CD4-positive, alpha-beta T cell treated with Interleukin-6 for 4 hours (primary cell): ENCODE results near the gene PRSS22.
A peak's percentile ranks its signal among the peaks of the same experiment; 100 is the strongest.

ENCODE experiments used
- DNase-seq: peaks from one replicate; pipeline ENCODE4 v3.0.0-alpha.2; 2020; ENCODE audit warnings: mixed read lengths

The PRSS22 gene

GRCh38 chr16:2879854-2880508 is 22.0 kb upstream of the PRSS22 start:
- no peak for DNase-seq

GRCh38 chr16:2874912-2875362 is 17.0 kb upstream of the PRSS22 start:
- peak; percentile 76 for DNase-seq

- no peak for DNase-seq
Observed at GRCh38 chr16:2874032-2874911, 16.3 kb upstream of the PRSS22 start.

GRCh38 chr16:2871926-2872325 is 14.0 kb upstream of the PRSS22 start:
- no peak for DNase-seq

GRCh38 chr16:2867987-2868789 is 10.2 kb upstream of the PRSS22 start:
- DNase-seq = peak; percentile 94

- DNase-seq = no peak
Observed at GRCh38 chr16:2867661-2867986, 9.7 kb upstream of the PRSS22 start.

GRCh38 chr16:2866431-2866830 is 8.5 kb upstream of the PRSS22 start:
- no peak for DNase-seq

- DNase-seq = no peak
Observed at GRCh38 chr16:2865651-2866050, 7.7 kb upstream of the PRSS22 start.

GRCh38 chr16:2860826-2861567 is 3.0 kb upstream of the PRSS22 start:
- no peak for DNase-seq

- DNase-seq = no peak
Observed at GRCh38 chr16:2859686-2860265, 1.8 kb upstream of the PRSS22 start.

- peak; percentile 15 for DNase-seq
Observed at GRCh38 chr16:2858245-2859025, 465 bp upstream of the PRSS22 start.

GRCh38 chr16:2856686-2857450 is 1.1 kb downstream of the PRSS22 start:
- DNase-seq = no peak

GRCh38 chr16:2856061-2856670 is 1.8 kb downstream of the PRSS22 start:
- no peak for DNase-seq

- no peak for DNase-seq
Observed at GRCh38 chr16:2855536-2855935, 2.4 kb downstream of the PRSS22 start.

GRCh38 chr16:2854700-2855309 is 3.2 kb downstream of the PRSS22 start:
- no peak for DNase-seq

- DNase-seq = no peak
Observed at GRCh38 chr16:2853531-2854073, 4.4 kb downstream of the PRSS22 start.

- no peak for DNase-seq
Observed at GRCh38 chr16:2852731-2853507, 5.1 kb downstream of the PRSS22 start.

GRCh38 chr16:2852003-2852730 is 5.8 kb downstream of the PRSS22 start:
- DNase-seq = no peak
